Prostate gland (tissue), 2 donors: Measurements from ENCODE around the gene ADRB1.

Source experiments
- POLR2AphosphoS5 ChIP-seq: sonication (generic); formaldehyde crosslinking; IDR thresholded peaks from one replicate; pipeline ENCODE4 v1.6.1; 2017; ENCODE audit warnings: antibody characterized with exemption
- TF ChIP-seq, protein P1 (sequence below), 4 experiments: fragments of 200-600 bp in 2 of 4; fragments of 450-650 bp in 2 of 4; sonication (generic) in 2 of 4; IDR thresholded peaks; 1 replicate in 3 of 4; 2 replicates in 1 of 4; pipeline ENCODE4 v1.5.1; 2016 to 2019; ENCODE audit warnings: antibody characterized with exemption in 4 of 4, mild to moderate bottlenecking in 2 of 4, moderate library complexity in 2 of 4

DNA sequence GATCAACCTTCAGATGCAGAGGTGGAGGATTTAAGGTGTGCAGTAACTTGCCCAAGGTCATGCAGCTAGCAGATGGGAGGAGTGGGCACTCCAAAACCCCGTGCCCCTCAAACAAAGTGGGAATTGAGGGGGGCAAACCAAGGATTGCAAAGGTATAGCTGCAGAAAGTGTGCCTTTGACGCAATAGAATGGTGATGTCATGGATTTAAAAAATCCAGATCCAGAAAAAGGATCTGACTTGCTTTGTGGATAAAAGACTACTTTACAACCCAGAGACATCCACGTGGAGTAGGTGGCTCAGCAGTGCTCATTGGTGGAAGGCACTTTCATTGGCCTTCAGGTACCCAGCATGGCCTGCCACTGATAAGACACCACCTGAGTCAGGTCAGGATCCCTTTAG is 15.7 kb upstream of the ADRB1 start:
- no peak for TF ChIP-seq POLR2AphosphoS5
- TF ChIP-seq, protein P1, sequence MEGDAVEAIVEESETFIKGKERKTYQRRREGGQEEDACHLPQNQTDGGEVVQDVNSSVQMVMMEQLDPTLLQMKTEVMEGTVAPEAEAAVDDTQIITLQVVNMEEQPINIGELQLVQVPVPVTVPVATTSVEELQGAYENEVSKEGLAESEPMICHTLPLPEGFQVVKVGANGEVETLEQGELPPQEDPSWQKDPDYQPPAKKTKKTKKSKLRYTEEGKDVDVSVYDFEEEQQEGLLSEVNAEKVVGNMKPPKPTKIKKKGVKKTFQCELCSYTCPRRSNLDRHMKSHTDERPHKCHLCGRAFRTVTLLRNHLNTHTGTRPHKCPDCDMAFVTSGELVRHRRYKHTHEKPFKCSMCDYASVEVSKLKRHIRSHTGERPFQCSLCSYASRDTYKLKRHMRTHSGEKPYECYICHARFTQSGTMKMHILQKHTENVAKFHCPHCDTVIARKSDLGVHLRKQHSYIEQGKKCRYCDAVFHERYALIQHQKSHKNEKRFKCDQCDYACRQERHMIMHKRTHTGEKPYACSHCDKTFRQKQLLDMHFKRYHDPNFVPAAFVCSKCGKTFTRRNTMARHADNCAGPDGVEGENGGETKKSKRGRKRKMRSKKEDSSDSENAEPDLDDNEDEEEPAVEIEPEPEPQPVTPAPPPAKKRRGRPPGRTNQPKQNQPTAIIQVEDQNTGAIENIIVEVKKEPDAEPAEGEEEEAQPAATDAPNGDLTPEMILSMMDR (IDR thresholded peaks at IDR 0.05): no peak
